ENCODE results near the gene PTPRE.

The PTPRE gene

GRCh38 chr10:127968027-127968441 is 61.1 kb downstream of the PTPRE start:
- Mint-ChIP-seq H3K27ac (no peak overlapping the region), H3K27me3 (peaks cover 17% of the 10 kb centered on the region), H3K4me3 (no peak overlapping the region), H3K36me3 (no peaks in the 10 kb centered on the region), H3K4me1 (no peaks in the 10 kb centered on the region), H3K9me3 (no peaks in the 10 kb centered on the region)
- ATAC-seq = no peak

- ATAC-seq = no peak
- H3K4me3 Mint-ChIP-seq = no peak overlapping the region
- no peaks in the 10 kb centered on the region for H3K4me1 Mint-ChIP-seq
- H3K27me3 Mint-ChIP-seq = peaks cover 18% of the 10 kb centered on the region
- no peaks in the 10 kb centered on the region for H3K9me3 Mint-ChIP-seq
- H3K27ac Mint-ChIP-seq = no peak overlapping the region
- H3K36me3 Mint-ChIP-seq = no peaks in the 10 kb centered on the region
These were observed 61.8 kb downstream of the PTPRE start for GRCh38 chr10:127968659-127969058.

- no peaks in the 10 kb centered on the region for H3K36me3 Mint-ChIP-seq
- H3K4me3 Mint-ChIP-seq = no peak overlapping the region
- peaks cover 35% of the 10 kb centered on the region for H3K27me3 Mint-ChIP-seq
- no peaks in the 10 kb centered on the region for H3K9me3 Mint-ChIP-seq
- H3K27ac Mint-ChIP-seq = no peak overlapping the region
- no peaks in the 10 kb centered on the region for H3K4me1 Mint-ChIP-seq
- ATAC-seq = no peak
These were observed 64.4 kb downstream of the PTPRE start for GRCh38 chr10:127971101-127971946.

- Mint-ChIP-seq H3K4me3 (no peak overlapping the region), H3K27ac (no peak overlapping the region), H3K4me1 (no peaks in the 10 kb centered on the region), H3K36me3 (no peaks in the 10 kb centered on the region), H3K9me3 (no peaks in the 10 kb centered on the region), H3K27me3 (peaks cover 36% of the 10 kb centered on the region)
- no peak for ATAC-seq
These were observed 65.2 kb downstream of the PTPRE start for GRCh38 chr10:127971963-127972615.

DNA sequence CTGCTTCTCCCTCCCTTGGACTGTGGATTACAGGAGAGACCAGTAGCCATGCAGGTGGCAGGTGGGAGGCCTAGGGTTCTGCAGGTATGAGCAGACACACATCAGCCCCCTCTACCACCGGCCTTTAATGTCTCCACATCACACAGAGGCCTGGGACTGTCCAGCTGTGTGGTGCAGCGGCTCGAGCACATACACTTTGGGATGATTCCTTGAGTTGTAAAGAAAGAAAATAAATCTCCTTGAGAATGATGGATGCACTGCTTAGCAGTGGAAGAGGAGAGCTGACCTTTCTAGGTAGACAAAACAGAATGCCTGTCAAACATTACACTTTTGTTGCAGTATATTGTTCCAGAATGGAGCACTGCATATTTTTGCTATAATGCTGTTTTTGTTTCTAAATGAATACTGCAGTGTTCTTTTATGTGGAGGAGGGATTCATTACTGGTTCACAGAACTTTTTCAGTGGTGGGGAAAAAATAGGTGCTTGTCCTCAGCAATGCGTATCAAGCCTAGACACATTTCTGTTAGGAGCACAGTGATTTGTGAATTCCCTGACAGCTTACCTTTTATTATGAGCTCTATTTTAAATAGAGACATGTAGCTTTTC is 66.0 kb downstream of the PTPRE start:
- ATAC-seq = no peak
- Mint-ChIP-seq H3K36me3 (no peaks in the 10 kb centered on the region), H3K9me3 (no peaks in the 10 kb centered on the region), H3K4me3 (no peak overlapping the region), H3K27ac (no peak overlapping the region), H3K27me3 (peaks cover 42% of the 10 kb centered on the region), H3K4me1 (no peaks in the 10 kb centered on the region)

GRCh38 chr10:127973791-127974311 is 66.9 kb downstream of the PTPRE start:
- H3K4me3 Mint-ChIP-seq = no peak overlapping the region
- H3K27ac Mint-ChIP-seq = no peak overlapping the region
- peaks cover 45% of the 10 kb centered on the region for H3K27me3 Mint-ChIP-seq

GRCh38 chr10:127974911-127975310 is 68.0 kb downstream of the PTPRE start:
- H3K27ac Mint-ChIP-seq = no peak overlapping the region
- H3K4me1 Mint-ChIP-seq = no peaks in the 10 kb centered on the region
- H3K36me3 Mint-ChIP-seq = no peaks in the 10 kb centered on the region
- ATAC-seq = no peak
- H3K27me3 Mint-ChIP-seq = peaks cover 45% of the 10 kb centered on the region
- H3K4me3 Mint-ChIP-seq = no peak overlapping the region
- H3K9me3 Mint-ChIP-seq = peaks cover 2% of the 10 kb centered on the region

More at GRCh38 chr10:127973791-127974311, 66.9 kb downstream of the PTPRE start:
- ATAC-seq = no peak
- no peaks in the 10 kb centered on the region for H3K4me1 Mint-ChIP-seq
- no peaks in the 10 kb centered on the region for H3K36me3 Mint-ChIP-seq
- no peaks in the 10 kb centered on the region for H3K9me3 Mint-ChIP-seq

DNA sequence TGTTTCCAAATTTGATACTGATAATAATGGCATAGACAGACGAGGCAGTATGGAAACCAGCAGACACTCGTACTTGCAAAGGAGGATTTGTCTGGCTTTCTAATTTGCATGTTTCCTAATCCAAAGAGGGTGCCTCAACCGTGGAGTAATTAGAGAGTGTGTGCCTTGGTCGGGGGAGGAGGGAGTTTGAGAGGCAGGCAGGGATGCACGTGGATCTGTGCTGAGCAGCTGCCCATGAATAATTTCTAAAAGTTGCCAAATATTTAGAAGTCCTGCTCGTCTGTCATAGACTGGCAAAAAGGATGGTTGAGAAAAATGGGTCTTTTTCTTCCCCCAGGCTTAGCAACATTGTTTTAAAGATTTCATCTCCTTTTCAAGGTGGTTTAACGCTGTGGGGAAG is 69.4 kb downstream of the PTPRE start:
- no peak overlapping the region for H3K27ac Mint-ChIP-seq
- no peak for ATAC-seq
- no peaks in the 10 kb centered on the region for H3K36me3 Mint-ChIP-seq
- H3K27me3 Mint-ChIP-seq = peaks cover 40% of the 10 kb centered on the region
- H3K4me1 Mint-ChIP-seq = no peaks in the 10 kb centered on the region
- H3K9me3 Mint-ChIP-seq = peaks cover 3% of the 10 kb centered on the region
- H3K4me3 Mint-ChIP-seq = no peak overlapping the region

- Mint-ChIP-seq H3K4me3 (no peak overlapping the region), H3K27me3 (peaks cover 38% of the 10 kb centered on the region), H3K4me1 (no peaks in the 10 kb centered on the region), H3K27ac (no peak overlapping the region), H3K9me3 (peaks cover 3% of the 10 kb centered on the region), H3K36me3 (no peaks in the 10 kb centered on the region)
- ATAC-seq = no peak
These were observed 69.9 kb downstream of the PTPRE start for GRCh38 chr10:127976701-127977356.

DNA sequence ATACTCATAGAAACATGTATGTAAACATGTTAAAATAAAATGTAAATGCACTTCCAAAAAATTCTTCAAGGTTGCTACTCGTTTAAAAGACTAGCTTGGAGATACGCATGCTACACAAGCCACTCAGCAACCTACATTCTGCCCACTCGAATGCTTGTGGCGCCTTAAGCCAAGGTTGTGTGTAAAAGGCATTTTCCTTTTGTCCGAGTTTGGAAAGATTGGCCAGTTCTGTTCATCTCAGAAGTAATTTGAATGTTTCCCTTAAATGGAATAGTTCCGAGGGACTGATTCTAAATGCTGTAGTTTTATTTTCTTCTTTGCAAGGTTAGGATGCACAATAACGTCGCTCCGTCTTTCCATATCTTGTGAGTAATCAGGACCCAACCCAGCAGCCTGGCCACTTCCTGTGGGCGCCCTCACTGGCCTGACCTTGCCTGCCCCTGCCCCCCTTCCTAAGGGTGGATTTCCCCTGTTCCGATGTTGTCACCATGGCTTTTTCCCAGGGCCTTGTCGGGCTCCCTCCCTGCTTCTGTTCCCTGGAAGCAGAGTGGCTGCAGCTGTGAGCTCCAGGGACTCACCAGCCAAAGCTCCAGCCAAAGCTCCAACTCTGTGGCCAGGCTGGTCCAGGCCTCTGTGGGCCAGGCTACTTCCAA is 70.6 kb downstream of the PTPRE start:
- no peak for ATAC-seq
- Mint-ChIP-seq H3K4me1 (no peaks in the 10 kb centered on the region), H3K4me3 (no peak overlapping the region), H3K27me3 (peaks cover 38% of the 10 kb centered on the region), H3K9me3 (peaks cover 3% of the 10 kb centered on the region), H3K36me3 (no peaks in the 10 kb centered on the region), H3K27ac (no peak overlapping the region)

DNA sequence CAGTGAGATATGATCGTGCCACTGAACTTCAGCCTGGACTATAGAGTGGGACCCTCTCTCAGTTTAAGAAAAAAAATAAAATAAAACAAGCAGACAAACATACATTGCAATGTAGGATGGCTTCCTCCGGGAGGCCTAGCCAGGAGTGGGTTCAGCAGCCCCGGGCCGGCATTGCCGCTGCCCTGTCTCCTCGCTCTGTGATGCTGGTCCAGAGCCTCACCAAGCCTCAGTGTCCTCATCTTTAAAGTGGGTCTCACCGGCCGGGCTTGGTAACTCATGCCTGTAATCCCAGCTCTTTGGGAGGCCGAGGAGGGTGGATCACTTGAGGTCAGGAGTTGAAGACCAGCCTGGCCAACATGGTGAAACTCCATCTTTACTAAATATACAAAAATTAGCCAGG is 71.6 kb downstream of the PTPRE start:
- Mint-ChIP-seq H3K27ac (no peak overlapping the region), H3K36me3 (no peaks in the 10 kb centered on the region), H3K27me3 (peaks cover 38% of the 10 kb centered on the region), H3K4me1 (no peaks in the 10 kb centered on the region), H3K4me3 (no peak overlapping the region), H3K9me3 (peaks cover 3% of the 10 kb centered on the region)
- ATAC-seq = no peak

DNA sequence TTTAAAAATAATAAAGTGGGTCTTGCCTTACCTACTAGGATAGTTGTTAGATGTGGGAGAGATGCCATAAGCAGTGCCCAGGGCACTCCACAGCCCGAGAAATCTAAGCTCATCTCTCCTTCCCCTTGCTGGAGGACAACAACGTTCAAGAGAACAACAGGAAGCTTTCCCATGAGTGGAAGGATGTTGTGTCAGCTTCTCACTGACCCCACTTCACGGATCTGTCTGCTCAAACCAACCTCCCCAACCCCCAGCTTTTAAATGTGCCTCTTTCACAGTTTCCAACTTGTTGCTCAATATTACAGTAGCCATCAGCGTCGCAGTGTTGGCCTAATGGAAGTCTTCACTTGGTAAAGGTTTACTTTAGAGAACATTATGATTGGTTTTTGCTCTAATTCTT is 72.1 kb downstream of the PTPRE start:
- H3K36me3 Mint-ChIP-seq = no peaks in the 10 kb centered on the region
- no peak overlapping the region for H3K4me3 Mint-ChIP-seq
- H3K27me3 Mint-ChIP-seq = peaks cover 33% of the 10 kb centered on the region
- no peak overlapping the region for H3K27ac Mint-ChIP-seq
- no peaks in the 10 kb centered on the region for H3K4me1 Mint-ChIP-seq
- ATAC-seq = no peak
- H3K9me3 Mint-ChIP-seq = peaks cover 3% of the 10 kb centered on the region

GRCh38 chr10:127979566-127979965 is 72.7 kb downstream of the PTPRE start:
- no peak overlapping the region for H3K27ac Mint-ChIP-seq
- ATAC-seq = no peak
- H3K36me3 Mint-ChIP-seq = no peaks in the 10 kb centered on the region
- no peak overlapping the region for H3K4me3 Mint-ChIP-seq
- no peaks in the 10 kb centered on the region for H3K4me1 Mint-ChIP-seq
- H3K27me3 Mint-ChIP-seq = peaks cover 28% of the 10 kb centered on the region
- peaks cover 3% of the 10 kb centered on the region for H3K9me3 Mint-ChIP-seq

DNA sequence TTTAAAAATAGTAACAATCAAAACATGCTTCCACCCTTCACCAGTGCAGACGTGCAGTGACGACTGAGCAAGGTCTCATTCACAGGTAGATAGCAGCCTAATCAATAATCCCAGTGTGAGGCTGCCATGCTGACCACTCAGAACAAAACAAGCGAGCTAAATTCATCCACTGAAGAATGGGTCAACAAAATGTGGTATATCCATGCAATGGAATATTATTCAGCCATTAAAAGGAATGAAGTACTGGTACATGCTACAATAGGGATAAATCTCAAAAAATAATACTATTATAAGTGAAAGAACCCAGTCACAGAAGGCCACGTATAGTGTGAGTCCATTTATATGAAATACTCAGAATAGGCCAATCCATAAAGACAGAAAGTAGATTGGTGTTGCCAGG is 74.0 kb downstream of the PTPRE start:
- no peaks in the 10 kb centered on the region for H3K36me3 Mint-ChIP-seq
- no peak overlapping the region for H3K27ac Mint-ChIP-seq
- peaks cover 3% of the 10 kb centered on the region for H3K9me3 Mint-ChIP-seq
- H3K4me3 Mint-ChIP-seq = no peak overlapping the region
- ATAC-seq = no peak
- no peaks in the 10 kb centered on the region for H3K4me1 Mint-ChIP-seq
- peaks cover 15% of the 10 kb centered on the region for H3K27me3 Mint-ChIP-seq

DNA sequence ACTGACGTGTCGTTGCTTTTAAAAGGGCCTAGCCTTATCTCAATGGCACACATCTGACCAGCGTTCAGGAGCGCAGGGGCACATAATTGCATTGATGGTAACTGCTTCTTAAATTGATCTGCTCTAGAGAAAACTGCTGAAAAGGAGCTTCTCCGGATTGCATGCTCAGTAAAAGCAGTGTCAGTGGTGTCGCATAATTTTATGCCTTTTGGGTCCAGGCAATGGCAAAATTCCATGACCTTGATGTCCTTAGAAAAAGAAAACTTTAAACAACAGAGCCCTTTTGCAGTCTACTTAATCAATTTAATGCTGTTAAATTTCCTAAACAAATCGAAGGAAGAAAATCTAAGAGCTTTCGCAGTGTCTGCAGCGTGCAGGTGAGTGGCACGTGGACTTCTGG is 75.7 kb downstream of the PTPRE start:
- Mint-ChIP-seq H3K36me3 (no peaks in the 10 kb centered on the region), H3K4me1 (no peaks in the 10 kb centered on the region)
- ATAC-seq = no peak

More for the DNA sequence above, 75.7 kb downstream of the PTPRE start:
- peaks cover 3% of the 10 kb centered on the region for H3K9me3 Mint-ChIP-seq
- H3K27ac Mint-ChIP-seq = no peak overlapping the region
- peaks cover 18% of the 10 kb centered on the region for H3K27me3 Mint-ChIP-seq
- no peak overlapping the region for H3K4me3 Mint-ChIP-seq
